Jurkat, Clone E6-1 (cell line): ENCODE data around the gene LRIG1.

Source experiments
- DNase-seq: peaks from one replicate; pipeline ENCODE4 v3.0.0-alpha.2; 2011; ENCODE audit warnings: low read depth, low spot score
- H3K4me3 ChIP-seq: 2 replicates; pipeline ENCODE4 v1.5.1; 2011; ENCODE audit warnings: mild to moderate bottlenecking, low read length, control low read depth, moderate library complexity

LRIG1 gene

DNA sequence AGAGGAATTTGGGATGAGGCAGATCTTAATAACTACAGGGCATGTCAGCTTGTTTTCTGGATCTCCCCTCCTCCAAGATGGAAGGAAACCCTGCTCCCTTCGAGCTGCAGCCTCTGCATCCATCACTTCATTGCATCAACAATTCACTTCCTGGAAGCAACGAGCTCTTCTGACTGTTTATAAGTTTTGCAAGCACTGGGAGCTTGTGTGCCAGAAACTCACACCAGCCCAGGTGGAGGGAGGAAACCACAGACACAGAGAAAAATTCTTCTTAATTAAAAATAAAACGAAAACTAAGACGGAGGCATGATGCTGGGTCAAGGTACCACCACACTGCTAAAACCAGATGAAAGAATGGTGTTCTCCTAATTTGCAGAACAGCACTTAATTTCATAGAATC lies 10.6 kb downstream of the LRIG1 start:
- peak; percentile 43 for DNase-seq
- H3K4me3 ChIP-seq: no peak overlapping the region

DNA sequence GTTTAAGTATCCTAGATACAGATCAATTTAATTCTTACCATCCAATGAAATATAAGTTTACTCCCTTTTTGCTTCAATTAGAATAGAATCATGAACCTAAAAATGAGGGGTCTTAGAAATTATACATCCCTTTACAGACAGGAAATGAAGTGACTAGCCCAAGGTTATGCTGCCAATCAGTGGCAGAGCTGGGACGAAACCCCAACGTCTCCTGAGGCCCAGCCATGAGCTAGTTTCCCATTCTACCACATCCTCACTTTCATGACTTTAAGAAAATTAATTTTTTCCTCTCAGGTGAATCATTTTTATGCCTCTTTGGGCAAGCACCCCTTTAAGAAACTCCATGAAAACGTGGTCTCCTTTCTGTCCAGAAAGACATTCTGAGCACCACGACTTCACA lies 11.2 kb downstream of the LRIG1 start:
- peak; percentile 28 for DNase-seq

DNA sequence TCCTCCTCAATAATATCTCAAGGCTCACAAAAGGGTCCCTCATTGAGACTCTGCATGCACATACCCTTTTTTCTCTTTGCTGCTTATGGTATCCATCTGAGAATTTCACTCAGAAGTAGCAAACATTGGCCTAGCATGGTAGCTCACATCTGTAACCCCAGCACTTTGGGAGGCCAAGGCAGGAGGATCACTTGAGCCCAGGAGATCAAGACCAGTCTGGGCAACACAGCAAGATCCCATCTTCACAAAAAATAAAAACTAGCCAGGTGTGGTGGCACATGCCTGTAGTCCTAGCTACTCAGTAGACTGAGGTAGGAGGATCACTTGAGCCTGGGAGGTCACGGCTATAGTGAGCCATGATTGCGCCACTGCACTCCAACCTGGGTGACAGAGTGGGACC lies 11.7 kb downstream of the LRIG1 start:
- H3K4me3 ChIP-seq: no peak overlapping the region
- DNase-seq: no peak

More for the DNA sequence above, 11.2 kb downstream of the LRIG1 start:
- H3K4me3 ChIP-seq: no peak overlapping the region

DNA sequence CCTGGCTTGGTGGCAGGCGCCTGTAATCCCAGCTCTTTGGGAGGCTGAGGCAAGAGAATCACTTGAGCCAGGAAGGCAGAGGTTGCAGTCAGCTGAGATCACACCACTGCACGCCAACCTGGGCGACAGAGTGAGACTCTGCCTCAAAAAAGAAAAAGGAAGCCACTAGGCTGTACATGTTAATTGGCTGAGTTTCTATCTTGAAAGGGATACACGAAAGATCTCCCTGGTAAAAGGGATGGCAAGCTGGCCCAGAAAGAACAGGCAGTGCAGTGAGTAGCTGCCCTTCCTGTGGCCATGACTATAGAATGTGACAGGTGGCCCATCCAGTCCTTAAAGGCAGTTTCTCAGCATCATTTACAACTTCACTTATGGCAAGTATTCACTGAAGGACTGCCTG lies 12.3 kb downstream of the LRIG1 start:
- H3K4me3 ChIP-seq: no peak overlapping the region
- no peak for DNase-seq

DNA sequence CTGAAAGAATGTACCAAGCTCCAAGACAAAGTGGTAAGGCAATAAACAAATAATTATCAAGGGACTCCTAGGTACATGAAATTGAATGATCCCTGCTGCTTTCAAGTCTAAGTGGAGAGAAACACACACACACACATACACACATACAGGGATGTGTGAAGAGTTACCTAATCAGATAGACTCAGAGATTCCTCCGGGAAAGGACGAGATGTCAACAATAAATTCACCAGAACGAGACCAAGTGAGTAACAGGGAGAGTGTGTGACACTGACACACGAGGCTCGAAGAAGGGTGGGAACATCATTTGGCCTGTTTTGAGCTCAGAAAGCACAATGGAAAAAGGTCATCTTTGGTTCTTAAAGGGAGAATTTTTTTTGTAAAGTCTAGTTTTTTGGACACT lies 13.4 kb downstream of the LRIG1 start:
- DNase-seq: no peak
- no peak overlapping the region for H3K4me3 ChIP-seq

DNA sequence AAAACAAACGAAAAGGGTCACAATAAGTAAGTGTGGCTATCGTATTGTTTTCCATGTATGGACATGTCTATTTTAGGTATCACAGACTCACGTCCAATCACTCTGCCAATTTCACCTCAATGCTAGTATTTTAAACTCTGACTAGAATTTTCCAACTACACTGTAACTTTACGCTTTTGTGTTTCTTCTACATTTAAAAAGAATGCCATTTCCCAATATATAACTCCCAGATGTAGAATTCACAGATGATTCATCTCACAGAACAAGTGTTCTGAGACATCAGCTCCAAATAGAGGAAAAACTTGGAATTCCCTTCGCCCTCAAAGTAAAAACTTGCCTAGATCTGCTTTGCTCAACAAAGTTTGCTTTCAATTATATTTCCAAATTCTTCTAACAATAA lies 14.2 kb downstream of the LRIG1 start:
- no peak for DNase-seq
- H3K4me3 ChIP-seq: no peak overlapping the region

DNA sequence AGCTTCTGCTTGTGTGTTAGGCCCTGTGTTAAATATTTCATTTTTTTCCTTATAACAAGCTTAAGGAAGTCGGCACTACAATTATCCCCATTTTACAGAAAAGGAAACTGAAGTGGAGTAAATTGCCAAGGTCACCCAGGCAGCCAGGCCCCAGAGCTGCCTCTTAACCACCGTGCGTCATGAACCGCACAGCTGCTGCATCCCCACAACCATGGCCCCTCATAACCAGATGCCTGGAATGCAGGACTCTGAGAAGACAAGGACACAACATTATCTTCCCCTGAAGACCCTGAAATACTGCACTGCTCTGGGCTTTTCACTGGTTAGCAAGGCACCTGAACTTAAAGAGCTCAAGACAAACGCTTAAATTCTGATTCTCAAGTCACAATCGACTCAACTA lies 14.6 kb downstream of the LRIG1 start:
- no peak overlapping the region for H3K4me3 ChIP-seq
- no peak for DNase-seq

DNA sequence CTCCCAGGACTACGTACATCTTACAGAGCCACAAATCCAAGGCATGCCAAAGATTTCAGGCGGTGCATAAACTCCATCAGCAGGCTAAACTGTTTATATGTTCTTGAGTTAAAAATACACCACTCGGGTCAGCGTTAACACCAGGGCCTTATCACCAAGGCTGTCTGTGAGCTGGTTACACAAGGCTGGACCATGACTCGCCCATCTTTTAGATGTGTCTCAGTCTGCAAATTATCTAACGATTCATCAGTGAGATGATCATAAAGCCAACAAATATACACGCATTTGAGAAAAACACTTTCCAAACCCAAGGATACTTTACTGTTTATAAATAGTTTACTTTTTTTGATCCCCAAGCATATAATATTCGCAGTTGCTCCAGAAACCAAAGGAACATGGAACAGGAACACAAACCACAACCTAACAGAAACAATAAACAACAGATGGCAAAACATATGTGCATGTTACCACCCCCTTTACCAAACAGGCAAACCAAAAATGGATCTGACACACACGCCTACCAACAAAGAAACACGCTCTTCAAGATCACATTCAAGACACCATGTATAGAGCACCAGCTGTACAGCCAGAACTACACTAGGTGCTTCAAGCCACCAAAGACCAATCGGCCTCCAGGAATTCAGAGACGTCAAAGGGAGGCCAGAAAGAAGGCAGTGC lies 15.4 kb downstream of the LRIG1 start:
- DNase-seq: no peak
- H3K4me3 ChIP-seq: no peak overlapping the region

DNA sequence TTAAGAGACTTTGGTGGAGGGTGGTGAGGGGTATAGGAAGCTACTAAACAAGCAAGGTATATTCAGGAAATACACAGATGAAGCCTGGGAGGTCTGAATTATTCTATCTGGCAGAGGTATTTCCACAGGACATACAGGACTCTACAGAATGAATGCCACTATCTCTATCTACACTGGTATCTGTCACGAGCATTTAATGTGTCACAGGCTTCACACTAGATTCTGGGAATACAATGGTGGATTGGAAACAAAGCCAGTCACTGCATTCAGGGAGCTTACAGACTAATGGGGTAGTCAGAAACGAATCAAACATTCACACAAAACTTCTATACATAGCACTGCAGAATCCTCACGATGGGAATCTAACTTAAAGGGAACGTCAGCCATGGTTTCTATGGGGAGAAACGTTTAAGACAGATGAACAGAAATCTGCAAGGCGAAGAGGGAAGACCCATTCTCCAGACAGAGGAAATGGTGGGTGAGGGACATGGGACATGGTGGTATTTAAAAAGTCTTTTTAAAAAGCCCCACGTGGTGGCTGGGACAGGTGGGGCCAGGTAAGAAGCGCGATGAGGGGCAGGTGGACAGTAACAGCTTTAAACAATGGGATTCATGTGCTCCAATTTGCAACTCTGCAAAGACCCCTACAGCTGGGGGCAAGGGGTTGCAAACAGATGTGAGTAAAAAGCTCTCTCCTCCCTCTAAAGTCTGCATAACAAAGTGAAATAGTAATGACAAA lies 16.5 kb downstream of the LRIG1 start:
- DNase-seq: no peak
- no peak overlapping the region for H3K4me3 ChIP-seq

DNA sequence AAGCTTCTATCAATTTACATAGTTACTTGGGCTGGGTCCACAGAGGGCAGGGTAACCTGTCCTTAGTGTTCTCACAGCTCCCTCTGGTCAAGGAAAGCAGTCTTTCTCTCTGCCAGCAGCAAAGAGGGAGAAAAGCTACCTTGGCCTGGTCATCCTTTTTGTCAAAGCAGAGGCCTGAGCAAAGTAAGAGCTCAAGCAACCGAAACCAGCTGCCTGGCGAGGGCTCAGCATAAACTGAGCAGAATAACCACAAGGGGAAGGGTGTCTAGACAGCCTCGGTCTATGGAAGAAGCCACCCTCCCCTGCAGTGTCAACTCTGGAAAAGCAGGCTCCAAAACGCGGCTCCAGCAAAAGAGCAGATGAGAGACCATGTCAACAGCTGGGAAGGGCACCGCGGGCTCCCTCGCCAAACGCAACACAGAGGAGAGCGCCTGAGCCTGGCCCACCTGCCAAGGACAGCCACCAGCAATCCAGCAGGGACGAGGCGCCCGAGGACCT lies 17.4 kb downstream of the LRIG1 start:
- no peak for DNase-seq
- no peak overlapping the region for H3K4me3 ChIP-seq

DNA sequence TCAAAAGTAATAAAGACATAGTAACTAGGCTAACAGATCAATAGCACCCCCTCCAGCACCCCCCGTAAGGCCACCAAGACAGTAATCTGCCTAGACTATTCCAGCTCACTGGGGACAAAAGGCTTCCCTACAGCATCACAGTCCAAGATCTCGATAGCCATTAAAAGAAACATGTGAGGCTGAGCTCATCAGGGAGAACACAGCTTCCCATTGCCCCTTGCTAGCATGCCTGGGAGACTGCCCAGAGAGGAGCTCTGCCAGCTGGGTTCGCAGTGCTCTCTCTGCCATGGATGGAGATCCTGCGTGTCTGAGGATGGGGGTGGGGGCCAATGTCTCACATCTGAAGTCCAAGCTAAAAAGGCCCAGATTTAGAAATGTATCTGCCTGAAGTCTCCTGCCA lies 17.8 kb downstream of the LRIG1 start:
- no peak for DNase-seq

DNA sequence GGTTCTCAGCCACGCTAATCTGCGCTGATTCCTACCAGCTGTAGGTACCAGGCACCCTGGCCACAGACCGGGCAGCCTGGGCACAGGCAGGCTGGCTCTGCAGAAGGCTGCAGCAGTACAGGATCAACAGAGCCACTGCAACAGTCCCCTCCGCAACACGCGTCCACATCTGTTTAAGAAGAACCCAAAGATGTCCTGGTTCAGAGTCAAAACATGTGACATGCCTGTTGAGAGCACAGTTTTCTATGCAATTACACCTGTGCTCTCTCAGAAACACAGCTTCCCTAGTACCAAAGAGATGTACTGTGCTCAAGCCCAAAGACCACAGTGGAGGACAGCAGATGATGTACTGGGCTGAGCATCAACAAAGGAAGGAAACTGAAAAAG lies 18.8 kb downstream of the LRIG1 start:
- DNase-seq: no peak

More for the DNA sequence above, 17.8 kb downstream of the LRIG1 start:
- H3K4me3 ChIP-seq: no peak overlapping the region

DNA sequence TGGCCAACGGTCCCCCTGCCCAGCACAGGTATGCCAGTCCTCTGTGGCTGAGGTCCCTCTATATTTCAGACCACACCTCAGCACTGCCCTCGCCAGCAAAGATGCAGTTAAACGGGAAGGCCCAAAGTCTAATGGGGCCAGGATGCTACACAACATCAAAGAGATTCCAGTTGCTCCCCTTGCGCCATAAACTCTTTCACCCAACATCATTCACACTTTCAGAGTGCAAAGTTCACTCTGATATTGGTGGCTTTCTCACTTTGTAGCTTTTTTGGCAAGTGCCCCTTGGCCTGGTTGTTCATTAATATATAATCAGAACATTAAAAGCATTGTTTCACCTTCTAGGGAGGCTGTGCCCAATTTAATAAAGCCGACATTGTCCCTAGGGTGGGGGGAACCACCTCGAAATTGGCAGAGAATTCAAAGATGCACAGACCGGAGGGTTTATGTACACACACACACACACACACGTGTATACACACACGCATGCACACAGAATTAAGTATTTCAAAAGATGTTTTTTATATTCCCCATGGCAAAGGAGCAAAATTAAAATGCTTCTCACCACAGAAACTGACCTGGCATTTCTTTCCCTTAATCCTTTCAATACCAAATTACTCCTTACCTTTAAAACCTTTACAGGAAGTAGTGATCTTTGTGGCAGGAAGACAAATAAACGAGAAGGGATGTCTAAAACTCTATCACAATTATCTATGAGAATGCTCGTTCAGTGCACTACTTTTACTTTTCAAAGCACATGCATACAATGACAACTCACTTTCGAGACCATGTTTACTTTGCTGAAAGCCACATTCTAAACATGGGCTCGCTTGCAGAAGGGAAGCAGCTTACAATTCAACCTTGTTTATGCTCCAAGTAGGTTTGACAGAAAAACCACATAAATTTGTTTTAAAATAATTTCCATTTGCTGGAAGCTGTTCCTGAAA lies 19.5 kb downstream of the LRIG1 start:
- no peak overlapping the region for H3K4me3 ChIP-seq
- DNase-seq: no peak

More for the DNA sequence above, 18.8 kb downstream of the LRIG1 start:
- no peak overlapping the region for H3K4me3 ChIP-seq

DNA sequence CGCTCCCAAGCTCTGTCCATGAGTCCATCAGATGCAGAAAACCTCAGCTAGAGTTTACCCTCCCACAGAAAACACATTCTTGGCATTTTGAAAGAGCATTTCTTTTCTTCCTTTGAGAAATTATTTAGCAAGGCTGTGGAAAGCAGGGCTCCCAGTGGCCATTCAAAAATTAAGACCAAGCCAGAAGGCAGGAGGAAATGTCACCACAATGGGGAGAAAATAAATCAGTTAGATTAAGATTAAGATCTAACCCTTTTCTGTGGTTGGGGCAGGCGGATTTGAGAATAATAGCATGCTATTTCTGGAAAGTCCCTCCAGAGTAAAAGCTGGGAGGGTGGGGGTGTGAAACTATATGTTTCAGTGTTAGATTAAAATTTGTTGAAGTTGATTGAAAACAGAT lies 20.2 kb downstream of the LRIG1 start:
- no peak for DNase-seq
- H3K4me3 ChIP-seq: no peak overlapping the region

DNA sequence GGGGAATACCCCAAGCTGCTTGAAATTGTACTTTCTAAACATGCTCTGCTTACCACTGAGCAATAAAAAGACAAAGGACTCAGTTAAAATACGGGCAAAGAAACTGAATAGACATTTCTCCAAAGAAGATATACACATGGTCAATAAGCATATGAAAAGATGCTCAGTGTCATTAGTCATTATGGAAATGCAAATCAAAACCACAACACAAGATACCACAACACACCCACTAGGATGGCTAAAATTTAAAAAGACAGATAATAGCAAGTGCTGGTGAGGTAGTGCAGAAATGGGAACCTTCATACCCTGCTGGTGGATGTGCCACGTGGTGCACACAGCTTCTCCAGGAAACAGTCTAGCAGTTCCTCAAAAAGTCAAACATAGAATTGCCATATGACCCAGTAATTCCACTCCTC lies 21.3 kb downstream of the LRIG1 start:
- DNase-seq: no peak
- H3K4me3 ChIP-seq: no peak overlapping the region

DNA sequence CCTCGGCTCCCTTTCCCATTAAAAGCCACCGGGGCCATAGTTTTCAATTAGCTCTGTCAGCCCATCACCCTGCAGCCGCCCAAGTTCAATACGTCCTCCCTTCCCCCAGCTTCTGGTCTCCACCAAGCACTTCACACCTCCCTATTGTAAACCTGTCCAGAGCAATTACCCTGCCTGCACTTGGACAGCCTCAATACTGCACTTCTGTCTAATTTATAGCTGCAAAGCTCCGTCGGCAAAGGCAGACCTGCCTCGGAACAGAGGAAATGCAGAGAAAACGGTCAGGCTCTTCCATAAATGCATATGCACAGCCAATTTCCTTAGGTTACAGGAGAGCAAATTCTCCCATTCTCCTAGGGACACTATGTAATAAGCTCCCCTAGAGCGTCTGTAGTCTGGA lies 21.9 kb downstream of the LRIG1 start:
- no peak overlapping the region for H3K4me3 ChIP-seq
- no peak for DNase-seq

DNA sequence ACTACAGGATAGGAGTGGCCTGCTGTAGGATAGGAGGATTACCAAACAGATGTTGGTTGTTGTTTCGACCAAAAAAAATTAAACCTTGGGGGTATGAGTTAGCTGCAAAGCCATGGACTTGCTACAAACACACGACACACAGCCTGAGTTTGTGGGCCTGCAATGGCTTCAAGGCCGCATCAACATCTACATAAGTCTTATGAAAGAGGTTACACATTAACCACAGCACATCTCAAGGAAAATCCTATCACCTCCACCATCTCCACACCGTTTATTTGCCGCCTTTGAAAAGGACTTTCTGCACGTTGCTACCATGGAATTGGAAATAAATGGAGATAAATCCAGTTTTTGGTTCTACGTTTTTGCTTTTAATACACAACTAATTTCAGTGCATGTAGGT lies 23.0 kb downstream of the LRIG1 start:
- no peak overlapping the region for H3K4me3 ChIP-seq
- no peak for DNase-seq

DNA sequence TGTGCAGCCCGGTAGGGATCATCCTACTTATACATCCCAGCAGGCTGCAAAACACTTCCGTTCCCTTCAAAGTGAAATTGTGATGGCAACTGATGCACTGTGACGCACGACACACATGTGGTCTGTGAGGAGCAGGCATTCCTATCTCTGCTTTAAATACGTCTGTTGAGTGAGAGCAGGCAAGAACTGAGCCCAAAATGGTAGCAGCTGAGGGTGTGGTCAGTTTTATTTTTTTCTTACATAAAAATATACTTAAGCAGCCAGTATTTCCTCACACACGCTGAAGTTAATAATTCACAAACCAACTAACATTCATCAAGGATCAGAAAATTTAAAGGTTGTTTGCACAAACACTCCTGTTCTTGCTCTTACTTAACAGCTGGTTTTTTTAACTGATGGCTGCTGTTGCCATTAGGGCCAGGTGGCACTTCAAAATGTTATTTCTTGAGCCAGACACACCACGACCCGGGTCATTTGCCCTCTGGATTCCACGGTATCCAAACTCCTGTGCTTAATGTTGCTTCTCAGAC lies 23.9 kb downstream of the LRIG1 start:
- no peak overlapping the region for H3K4me3 ChIP-seq
- DNase-seq: no peak

DNA sequence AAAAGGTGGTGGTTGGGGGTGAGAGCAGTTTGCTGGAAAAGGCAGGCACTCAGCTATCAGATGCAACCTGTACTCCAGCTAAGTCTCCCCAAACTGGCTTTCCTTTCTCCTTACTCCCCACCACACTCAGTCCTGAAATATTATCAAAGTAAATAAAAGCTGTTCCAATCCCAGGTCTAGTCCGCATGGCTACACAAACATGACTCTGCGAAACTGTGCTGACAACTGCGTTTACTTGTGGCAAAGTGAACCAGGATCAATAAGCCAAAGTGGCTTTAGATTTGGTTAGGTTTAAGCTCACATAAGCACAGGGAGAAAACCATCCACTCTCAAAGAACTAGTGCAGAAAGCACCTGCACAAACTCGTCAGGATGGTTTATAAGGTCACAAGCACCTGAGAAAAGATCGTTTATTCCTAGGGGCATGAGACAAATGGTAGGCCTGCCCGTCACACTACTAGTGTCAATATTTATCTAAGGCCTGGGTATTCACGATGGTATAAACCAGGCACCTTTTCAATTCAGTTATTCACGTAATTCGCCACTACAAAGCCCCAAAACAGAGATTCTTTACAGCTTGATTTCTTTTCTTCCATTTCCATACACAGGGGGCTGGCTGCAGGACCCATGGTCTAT lies 25.3 kb downstream of the LRIG1 start:
- H3K4me3 ChIP-seq: no peak overlapping the region
- DNase-seq: no peak
